WERI-Rb-1 (cell line): ENCODE data around the gene ZBTB4.
A peak's percentile ranks its signal among the peaks of the same experiment; 100 is the strongest.

Experiments used
- DNase-seq: peaks from one replicate; pipeline ENCODE4 v3.0.0-alpha.2; 2020
- H3K27ac ChIP-seq: fragments of 250-450 bp; sonication (Bioruptor Pico); 2 replicates; pipeline ENCODE4 v1.5.1; 2020; ENCODE audit warnings: mild to moderate bottlenecking, moderate library complexity
- H3K27me3 ChIP-seq: fragments of 250-450 bp; sonication (Bioruptor Pico); 2 replicates; pipeline ENCODE4 v1.5.1; 2021; ENCODE audit warnings: mild to moderate bottlenecking, low read depth, moderate library complexity; ENCODE audit not compliant: insufficient read depth, severe bottlenecking
- H3K36me3 ChIP-seq: fragments of 250-450 bp; sonication (Bioruptor Pico); 2 replicates; pipeline ENCODE4 v1.5.1; 2020; ENCODE audit warnings: mild to moderate bottlenecking, moderate library complexity
- H3K4me3 ChIP-seq: 2 replicates; pipeline ENCODE4 v1.5.1; 2011; ENCODE audit warnings: low read depth, mild to moderate bottlenecking, control low read depth, low read length
- H3K9me3 ChIP-seq: fragments of 250-450 bp; sonication (Bioruptor Pico); 2 replicates; pipeline ENCODE4 v1.5.1; 2021; ENCODE audit warnings: mild to moderate bottlenecking, moderate library complexity; ENCODE audit not compliant: severe bottlenecking
- TF ChIP-seq, protein P1 (sequence below): IDR thresholded peaks from 2 replicates; pipeline ENCODE4 v1.5.1; 2011; ENCODE audit warnings: low read depth, mild to moderate bottlenecking, control low read depth, inconsistent platforms, low read length

The ZBTB4 gene

DNA sequence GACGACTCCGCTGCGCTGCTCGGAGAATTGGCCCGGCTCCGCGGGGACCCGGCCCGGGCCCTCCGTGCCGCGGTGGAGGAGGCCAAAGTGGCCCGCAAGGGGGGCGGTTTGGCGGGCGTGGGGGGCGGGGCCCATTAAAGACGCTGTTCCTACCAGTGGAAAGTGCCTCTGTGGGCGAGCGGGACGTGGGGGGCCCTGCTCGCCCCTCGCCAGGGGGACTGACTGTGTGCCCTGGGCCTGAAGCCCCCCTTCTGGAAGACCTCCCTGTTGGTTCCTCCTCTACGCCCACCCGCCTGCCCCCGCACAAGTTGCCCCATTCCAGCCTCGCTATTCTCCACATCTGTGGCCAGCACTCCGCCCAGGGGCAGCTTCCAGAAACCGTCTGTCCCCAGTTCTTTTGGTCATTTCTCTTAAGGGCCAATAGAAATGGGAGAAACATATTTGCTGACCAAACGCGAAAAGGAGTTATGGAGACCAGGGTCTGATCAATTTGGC is 42.0 kb downstream of the ZBTB4 start:
- TF ChIP-seq, protein P1, sequence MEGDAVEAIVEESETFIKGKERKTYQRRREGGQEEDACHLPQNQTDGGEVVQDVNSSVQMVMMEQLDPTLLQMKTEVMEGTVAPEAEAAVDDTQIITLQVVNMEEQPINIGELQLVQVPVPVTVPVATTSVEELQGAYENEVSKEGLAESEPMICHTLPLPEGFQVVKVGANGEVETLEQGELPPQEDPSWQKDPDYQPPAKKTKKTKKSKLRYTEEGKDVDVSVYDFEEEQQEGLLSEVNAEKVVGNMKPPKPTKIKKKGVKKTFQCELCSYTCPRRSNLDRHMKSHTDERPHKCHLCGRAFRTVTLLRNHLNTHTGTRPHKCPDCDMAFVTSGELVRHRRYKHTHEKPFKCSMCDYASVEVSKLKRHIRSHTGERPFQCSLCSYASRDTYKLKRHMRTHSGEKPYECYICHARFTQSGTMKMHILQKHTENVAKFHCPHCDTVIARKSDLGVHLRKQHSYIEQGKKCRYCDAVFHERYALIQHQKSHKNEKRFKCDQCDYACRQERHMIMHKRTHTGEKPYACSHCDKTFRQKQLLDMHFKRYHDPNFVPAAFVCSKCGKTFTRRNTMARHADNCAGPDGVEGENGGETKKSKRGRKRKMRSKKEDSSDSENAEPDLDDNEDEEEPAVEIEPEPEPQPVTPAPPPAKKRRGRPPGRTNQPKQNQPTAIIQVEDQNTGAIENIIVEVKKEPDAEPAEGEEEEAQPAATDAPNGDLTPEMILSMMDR: no peak
- Histone ChIP-seq H3K9me3 (no peaks in the 10 kb centered on the region), H3K4me3 (peak overlapping the region; percentile 47), H3K36me3 (no peaks in the 10 kb centered on the region), H3K27ac (no peak overlapping the region), H3K27me3 (peaks cover 12% of the 10 kb centered on the region)
- DNase-seq: no peak

DNA sequence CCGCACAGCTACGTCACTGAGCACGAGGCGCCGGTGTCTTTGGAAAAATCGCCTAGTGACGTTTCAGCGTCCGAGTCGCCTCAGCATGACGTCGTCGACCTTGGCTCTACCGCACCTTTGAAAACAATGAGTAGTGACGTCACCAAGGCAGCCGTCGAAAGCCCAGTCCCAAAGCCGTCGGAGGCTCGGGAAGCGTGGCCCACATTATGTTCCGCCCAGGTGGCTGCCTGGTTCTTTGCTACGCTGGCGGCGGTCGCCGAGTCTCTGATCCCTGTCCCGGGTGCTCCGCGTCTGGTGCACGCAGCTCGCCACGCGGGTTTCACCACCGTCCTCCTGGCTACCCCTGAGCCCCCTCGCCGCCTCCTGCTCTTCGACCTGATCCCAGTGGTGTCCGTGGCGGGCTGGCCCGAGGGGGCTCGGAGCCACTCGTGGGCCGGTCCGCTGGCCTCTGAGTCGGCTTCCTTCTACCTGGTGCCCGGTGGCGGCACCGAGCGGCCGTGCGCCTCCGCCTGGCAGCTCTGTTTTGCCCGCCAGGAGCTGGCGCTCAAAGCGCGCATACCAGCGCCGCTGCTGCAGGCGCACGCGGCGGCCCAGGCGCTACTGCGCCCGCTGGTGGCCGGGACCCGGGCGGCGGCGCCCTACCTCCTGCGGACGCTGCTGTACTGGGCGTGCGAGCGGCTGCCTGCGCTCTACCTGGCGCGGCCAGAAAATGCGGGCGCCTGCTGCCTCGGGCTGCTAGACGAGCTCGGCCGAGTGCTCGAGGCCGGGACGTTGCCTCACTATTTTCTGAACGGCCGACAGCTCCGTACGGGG is 42.7 kb downstream of the ZBTB4 start:
- DNase-seq: peak; percentile 81
- H3K27me3 ChIP-seq: peaks cover 12% of the 10 kb centered on the region
- H3K4me3 ChIP-seq: peak overlapping the region; percentile 47
- TF ChIP-seq, protein P1: peak; percentile 83
- H3K9me3 ChIP-seq: no peaks in the 10 kb centered on the region
- no peaks in the 10 kb centered on the region for H3K36me3 ChIP-seq
- H3K27ac ChIP-seq: peak overlapping the region; percentile 43

DNA sequence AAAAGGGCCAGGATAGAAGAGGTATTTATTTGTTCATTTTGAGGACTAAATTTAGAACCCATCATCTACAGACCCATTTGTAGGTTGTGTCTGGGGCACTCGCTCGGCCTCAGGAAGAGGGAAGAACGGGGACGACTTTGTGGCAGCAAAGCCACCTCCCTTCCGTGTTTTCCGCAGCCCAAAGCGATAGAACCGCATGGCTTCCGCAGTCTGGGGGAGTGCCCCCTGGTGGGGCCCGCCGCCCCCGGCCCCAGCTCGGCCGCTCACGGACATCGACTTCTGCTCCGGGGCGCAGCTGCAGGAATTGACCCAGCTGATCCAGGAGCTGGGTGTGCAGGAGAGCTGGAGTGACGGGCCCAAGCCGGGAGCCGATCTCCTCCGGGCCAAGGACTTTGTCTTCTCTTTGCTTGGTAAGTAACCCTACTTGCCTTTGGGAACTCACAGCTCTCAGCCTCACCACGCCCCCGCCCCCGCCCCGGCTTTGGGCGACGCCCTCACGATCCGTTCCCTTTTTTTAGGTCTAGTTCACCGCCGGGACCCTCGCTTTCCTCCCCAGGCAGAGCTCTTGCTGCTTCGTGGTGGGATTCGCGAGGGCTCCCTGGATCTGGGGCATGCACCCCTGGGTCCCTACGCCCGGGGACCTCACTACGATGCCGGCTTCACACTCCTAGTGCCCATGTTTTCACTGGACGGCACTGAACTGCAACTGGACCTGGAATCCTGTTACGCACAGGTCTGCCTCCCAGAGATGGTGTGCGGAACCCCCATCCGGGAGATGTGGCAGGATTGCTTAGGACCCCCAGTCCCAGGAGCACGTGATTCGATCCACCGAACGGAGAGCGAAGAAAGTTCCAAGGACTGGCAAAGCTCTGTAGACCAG is 43.5 kb downstream of the ZBTB4 start:
- TF ChIP-seq, protein P1: peak; percentile 38
- H3K27ac ChIP-seq: peak overlapping the region; percentile 43
- peaks cover 12% of the 10 kb centered on the region for H3K27me3 ChIP-seq
- no peaks in the 10 kb centered on the region for H3K36me3 ChIP-seq
- peak; percentile 49 for DNase-seq
- peak overlapping the region; percentile 47 for H3K4me3 ChIP-seq
- no peaks in the 10 kb centered on the region for H3K9me3 ChIP-seq

DNA sequence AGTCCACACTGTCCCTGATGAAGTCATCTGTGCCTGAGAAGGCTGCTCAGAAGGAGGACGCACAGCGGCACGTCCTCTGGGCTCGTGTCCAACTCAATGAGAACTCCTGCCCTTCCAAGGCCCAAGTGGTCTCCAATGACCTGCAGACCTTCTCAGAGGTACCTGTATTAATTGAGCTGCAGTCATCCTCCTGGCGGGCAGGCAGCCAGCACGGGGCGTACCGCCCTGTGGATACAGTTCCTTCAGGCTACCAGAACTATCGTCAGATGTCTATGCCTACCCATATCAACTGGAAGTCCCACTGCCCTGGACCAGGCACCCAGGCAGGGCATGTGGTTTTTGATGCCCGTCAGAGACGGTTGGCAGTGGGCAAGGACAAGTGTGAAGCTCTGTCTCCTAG is 47.1 kb downstream of the ZBTB4 start:
- Histone ChIP-seq H3K36me3 (no peaks in the 10 kb centered on the region), H3K27me3 (peaks cover 5% of the 10 kb centered on the region), H3K27ac (no peak overlapping the region), H3K4me3 (no peak overlapping the region), H3K9me3 (no peaks in the 10 kb centered on the region)
- DNase-seq: no peak
- TF ChIP-seq, protein P1: no peak

DNA sequence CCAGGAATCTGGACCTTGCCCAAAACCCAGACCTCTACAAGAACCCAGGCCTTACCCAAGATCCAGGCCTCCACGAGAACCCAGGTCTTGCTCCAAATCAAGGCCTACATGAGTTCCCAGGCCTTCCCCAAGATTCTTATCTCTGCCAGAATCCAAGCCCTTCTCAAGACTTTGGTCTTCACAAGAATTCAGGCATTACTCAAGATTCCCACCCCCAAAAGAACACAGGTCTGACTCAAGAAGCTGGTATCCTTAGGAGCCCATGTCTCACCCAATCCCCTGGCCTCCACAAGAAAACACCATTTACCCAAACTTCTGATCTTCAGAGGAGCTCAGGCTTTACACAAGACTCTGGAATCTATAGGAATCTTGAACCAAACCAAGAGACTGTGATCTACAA is 48.2 kb downstream of the ZBTB4 start:
- Histone ChIP-seq H3K27ac (no peak overlapping the region), H3K4me3 (no peak overlapping the region), H3K36me3 (no peaks in the 10 kb centered on the region), H3K9me3 (no peaks in the 10 kb centered on the region), H3K27me3 (peaks cover 1% of the 10 kb centered on the region)
- DNase-seq: no peak
- TF ChIP-seq, protein P1: no peak
